Ovary (tissue), 9 donors: ENCODE measurements around the gene PTPRG. TPM values are rescaled to one million over a fixed set of nuclear protein-coding genes. Genes with fewer than 3 reads are reported as not detected.

Experiments used
- DNase-seq, 5 donors: peaks; one replicate each; pipeline ENCODE4 v3.0.0-alpha.2; 2019 to 2020
- H3K27ac ChIP-seq, 2 donors: fragments of 200-600 bp; one replicate each; pipeline versions ENCODE4 v1.5.1 to v1.8.0; 2019 to 2022
- H3K27me3 ChIP-seq: fragments of 200-600 bp; one replicate; pipeline ENCODE4 v1.8.0; 2022
- H3K36me3 ChIP-seq: fragments of 200-600 bp; sonication (generic); one replicate; pipeline ENCODE4 v1.5.1; 2019
- H3K4me1 ChIP-seq: one replicate; pipeline ENCODE4 v1.8.1; 2013; ENCODE audit warnings: mild to moderate bottlenecking, moderate library complexity; ENCODE audit not compliant: insufficient read depth
- H3K4me3 ChIP-seq: fragments of 200-600 bp; sonication (generic); one replicate; pipeline ENCODE4 v1.5.1; 2017
- H3K9me3 ChIP-seq, 2 donors: fragments of 200-600 bp in 1 of 2; sonication (generic) in 1 of 2; one replicate each; pipeline versions ENCODE4 v1.5.1 to v1.8.1; 2013 to 2019; ENCODE audit warnings: mild to moderate bottlenecking in 1 of 2, moderate library complexity in 1 of 2
- EP300 ChIP-seq: sonication (generic); formaldehyde crosslinking; IDR thresholded peaks from one replicate; pipeline ENCODE4 v1.6.1; 2017; ENCODE audit warnings: antibody characterized with exemption
- POLR2A ChIP-seq: fragments of 450-650 bp; IDR thresholded peaks from one replicate; pipeline ENCODE4 v1.6.1; 2017; ENCODE audit warnings: antibody characterized with exemption, mild to moderate bottlenecking, moderate library complexity
- WGBS, 3 donors: extraction: QIAGEN DNeasy Blood & Tissue Kit in 1 of 3; methylation state at CpG; one replicate each; pipeline versions ENCODE4 v1.1.5 to v1.1.7; 2013 to 2017; 5-methylcytosine and 5-hydroxymethylcytosine counted together
- intact Hi-C, 4 donors: fragments of 100-400 bp; cut with DNase I; formaldehyde crosslinking; loops; one replicate each; pipeline versions ENCODE4 v1.11.0 to v1.15.1; 2022 to 2023
- polyA plus RNA-seq, 2 donors: library from polyadenylated mRNA; stranded (reverse); fragments of 200-250 nt in 1 of 2; fragments of 350-450 nt in 1 of 2; fragmentation: Illumina TruSeq in 1 of 2; extraction: RNeasy Lipid Tissue Mini Kit (QIAGEN cat#74804) in 1 of 2; gene quantifications; one replicate each; pipeline ENCODE4 v1.2.3, GENCODE V29; 2013 to 2014
- total RNA-seq, 7 donors: library from RNA; depleted of rRNA in 2 of 7; stranded (reverse); fragments of >200 nt in 2 of 7; fragmentation: NEBNext Ultra II Directional in 3 of 7; extraction: Animal tissue kit (Norgen Biotek cat#: 25700) in 3 of 7; gene quantifications; one replicate each; pipeline versions ENCODE4 v1.1.0 to v1.2.4, GENCODE V29; 2016 to 2023
- TF ChIP-seq, protein P1 (sequence below), 3 donors: fragments of 450-650 bp in 2 of 3; fragments of 200-600 bp in 1 of 3; IDR thresholded peaks; one replicate each; pipeline versions ENCODE4 v1.5.1 to v1.8.0; 2016 to 2022; ENCODE audit warnings: antibody characterized with exemption in 3 of 3, mild to moderate bottlenecking in 1 of 3
- donor health status: DM: no; HTN: no; CAD: no; lungs with moderate emphysema.
- donor health status: DM: no; HTN: no; CAD: no.
- donor health status: Bipolar disorder and iron deficiency.
- donor health status: DM: yes; HTN: yes; CAD: no.
- donor health status: DM: no; HTN: no; CAD: no.
- donor health status: DM: yes; HTN: yes; CAD: no.

The PTPRG gene
- total and polyA plus RNA-seq, 9 donors, result 18.2 to 87.9 (median 47.7) TPM

DNA sequence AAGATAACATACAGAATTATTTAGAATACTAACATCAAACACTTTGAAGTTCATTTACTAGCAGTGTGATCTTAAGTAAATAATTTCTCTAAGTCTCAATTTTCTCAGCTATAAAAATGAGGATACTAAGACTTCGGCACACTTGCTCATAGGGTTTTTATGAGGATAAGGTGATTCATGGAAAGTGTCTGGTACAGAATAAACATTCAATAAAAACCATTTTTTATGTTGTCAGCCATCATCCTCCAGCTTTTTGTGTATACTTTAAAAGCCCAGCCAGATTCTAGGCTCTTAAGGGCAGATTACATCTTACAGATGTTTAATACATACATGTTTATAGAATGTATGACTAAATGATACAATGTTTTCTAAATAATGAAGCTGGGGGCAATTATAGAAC, 755.2 kb downstream of the PTPRG start:
- DNase-seq, result no peak

DNA sequence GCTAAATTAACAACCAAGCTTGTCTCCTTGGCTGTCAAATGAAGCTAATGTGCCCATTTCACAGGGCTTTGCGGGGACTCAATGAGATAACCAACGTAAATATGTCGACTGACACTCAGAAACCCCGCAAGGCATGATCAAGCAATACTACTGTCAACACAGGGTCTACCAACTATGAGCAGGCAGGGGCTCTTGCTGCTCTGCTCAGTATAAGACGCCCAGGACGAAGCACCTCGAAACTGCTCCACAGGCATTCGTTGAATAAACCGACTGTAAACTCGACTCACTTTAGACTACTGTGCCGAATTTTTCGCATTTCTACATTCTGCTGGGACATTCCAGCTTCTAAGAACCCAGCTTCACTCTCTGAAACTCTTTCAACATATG, 757.0 kb downstream of the PTPRG start:
- WGBS, 3 donors, result 33 to 38% (median 35%) methylated on average over 12 of the region's 12 CpGs
- TF ChIP-seq POLR2A, result no peak
- TF ChIP-seq EP300, result no peak
- TF ChIP-seq, protein P1, sequence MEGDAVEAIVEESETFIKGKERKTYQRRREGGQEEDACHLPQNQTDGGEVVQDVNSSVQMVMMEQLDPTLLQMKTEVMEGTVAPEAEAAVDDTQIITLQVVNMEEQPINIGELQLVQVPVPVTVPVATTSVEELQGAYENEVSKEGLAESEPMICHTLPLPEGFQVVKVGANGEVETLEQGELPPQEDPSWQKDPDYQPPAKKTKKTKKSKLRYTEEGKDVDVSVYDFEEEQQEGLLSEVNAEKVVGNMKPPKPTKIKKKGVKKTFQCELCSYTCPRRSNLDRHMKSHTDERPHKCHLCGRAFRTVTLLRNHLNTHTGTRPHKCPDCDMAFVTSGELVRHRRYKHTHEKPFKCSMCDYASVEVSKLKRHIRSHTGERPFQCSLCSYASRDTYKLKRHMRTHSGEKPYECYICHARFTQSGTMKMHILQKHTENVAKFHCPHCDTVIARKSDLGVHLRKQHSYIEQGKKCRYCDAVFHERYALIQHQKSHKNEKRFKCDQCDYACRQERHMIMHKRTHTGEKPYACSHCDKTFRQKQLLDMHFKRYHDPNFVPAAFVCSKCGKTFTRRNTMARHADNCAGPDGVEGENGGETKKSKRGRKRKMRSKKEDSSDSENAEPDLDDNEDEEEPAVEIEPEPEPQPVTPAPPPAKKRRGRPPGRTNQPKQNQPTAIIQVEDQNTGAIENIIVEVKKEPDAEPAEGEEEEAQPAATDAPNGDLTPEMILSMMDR (IDR thresholded peaks at IDR 0.05), result no peak
- H3K9me3 ChIP-seq, result no peaks in the 10 kb centered on the region
- peak in 1 of 5 donors; percentile 8 for DNase-seq
- peak overlapping the region; percentile 45 for H3K4me3 ChIP-seq
- intact Hi-C loops, result no loop called here
- peak overlapping the region in 1 of 2 donors; percentile 51 for H3K27ac ChIP-seq
- H3K27me3 ChIP-seq, result no peaks in the 10 kb centered on the region
- H3K36me3 ChIP-seq, result no peaks in the 10 kb centered on the region
- no peaks in the 10 kb centered on the region for H3K4me1 ChIP-seq

More for the DNA sequence above, 755.2 kb downstream of the PTPRG start:
- Histone ChIP-seq H3K4me3 (no peak overlapping the region), H3K27me3 (no peaks in the 10 kb centered on the region), H3K9me3 (no peaks in the 10 kb centered on the region), H3K36me3 (no peaks in the 10 kb centered on the region), H3K27ac (no peak overlapping the region), H3K4me1 (no peaks in the 10 kb centered on the region)
- WGBS, 3 donors, result 94 to 96% (median 95%) methylated on average over 1 of the region's 1 CpG
- intact Hi-C loops, result no loop called here
- TF ChIP-seq EP300 (no peak), POLR2A (no peak)
- TF ChIP-seq, protein P1 (IDR thresholded peaks at IDR 0.05), result no peak

DNA sequence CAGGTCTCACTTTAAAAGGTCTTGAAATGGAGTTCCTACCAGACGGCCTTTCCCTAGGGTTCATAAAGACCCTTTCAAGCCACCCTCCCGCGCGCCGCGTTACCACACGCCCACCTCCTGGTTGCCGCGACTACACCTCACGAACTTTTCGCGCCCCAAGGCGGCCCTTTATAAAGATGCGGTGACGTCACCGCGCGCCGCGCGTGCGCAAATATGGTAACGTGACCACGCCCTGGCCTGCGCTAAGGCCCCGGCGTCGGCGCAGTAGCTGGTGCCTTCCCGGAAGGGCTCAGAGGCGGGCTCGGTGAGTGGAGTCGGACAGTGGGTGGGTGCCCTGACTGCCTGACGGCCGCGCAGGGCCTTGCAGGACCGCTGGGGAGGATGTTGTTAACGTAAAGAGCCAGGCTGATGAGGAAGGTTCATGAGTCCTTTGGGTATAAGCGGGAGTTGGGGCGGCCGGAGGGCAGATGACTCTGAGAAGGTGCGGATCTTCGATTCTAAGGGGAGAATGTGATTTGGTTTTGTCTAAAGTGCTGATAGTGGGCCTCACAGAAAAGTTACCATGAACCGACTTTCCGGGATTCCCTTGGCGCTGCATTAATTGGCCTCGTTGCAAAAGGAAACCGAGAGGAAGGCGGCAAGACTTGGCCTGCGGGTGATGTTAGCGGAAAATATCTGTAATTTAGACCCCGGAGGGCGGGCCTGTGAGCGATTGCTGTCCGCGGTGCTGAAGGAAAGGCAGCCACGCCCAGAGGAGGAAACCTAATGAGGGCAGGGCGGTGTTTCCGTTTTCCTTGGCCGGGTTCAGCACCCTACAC, 757.6 kb downstream of the PTPRG start:
- peak; percentile 77 to 94 (median 84) for DNase-seq
- Histone ChIP-seq H3K9me3 (no peaks in the 10 kb centered on the region), H3K36me3 (no peaks in the 10 kb centered on the region), H3K27ac (peak overlapping the region in 1 of 2 donors; percentile 51), H3K27me3 (no peaks in the 10 kb centered on the region), H3K4me1 (no peaks in the 10 kb centered on the region), H3K4me3 (peak overlapping the region; percentile 45)
- intact Hi-C loops, result no loop called here
- TF ChIP-seq POLR2A (peak; percentile 42), EP300 (no peak)
- WGBS, 3 donors, result 1 to 2% (median 1%) methylated on average over 59 to 60 of the region's 60 CpGs

DNA sequence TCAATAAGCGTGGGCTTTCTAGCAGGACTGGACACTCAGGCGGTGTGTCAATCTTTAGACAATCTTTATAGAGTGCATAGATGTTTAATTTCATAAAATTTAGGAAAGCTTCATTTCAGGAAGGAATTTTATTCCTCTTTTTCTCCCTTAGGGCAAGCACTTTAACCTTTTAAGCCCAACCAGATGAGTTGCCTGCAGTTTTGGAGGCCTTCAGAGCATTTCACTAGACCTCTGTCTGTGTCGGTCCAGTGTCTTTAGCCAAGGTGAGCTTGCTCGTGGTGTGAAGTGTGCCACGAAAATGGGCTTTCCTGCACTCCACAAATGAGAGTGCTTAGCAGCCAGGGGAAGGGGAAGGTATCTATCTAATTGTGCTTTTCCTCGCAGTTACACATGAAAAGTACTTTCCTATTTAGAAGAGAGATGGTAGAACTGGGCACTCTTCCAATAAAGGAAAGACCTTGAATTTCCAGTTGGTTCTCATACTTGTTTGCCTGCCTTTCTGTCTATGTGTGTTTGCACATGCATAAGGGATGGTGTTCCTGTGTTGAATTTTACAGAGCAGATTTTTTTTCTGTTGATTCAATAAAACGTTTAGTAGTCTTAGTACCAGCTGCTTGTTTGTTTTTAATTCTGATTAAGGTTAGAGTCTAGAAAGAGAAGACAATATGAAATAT, 758.3 kb downstream of the PTPRG start:
- WGBS, 3 donors, result 66 to 70% (median 70%) methylated on average over 7 of the region's 7 CpGs
- Histone ChIP-seq H3K27ac (no peak overlapping the region), H3K27me3 (no peaks in the 10 kb centered on the region), H3K4me3 (peak overlapping the region; percentile 45), H3K4me1 (no peaks in the 10 kb centered on the region), H3K9me3 (no peaks in the 10 kb centered on the region), H3K36me3 (no peaks in the 10 kb centered on the region)
- TF ChIP-seq, protein P1 (IDR thresholded peaks at IDR 0.05), result no peak
- no peak for TF ChIP-seq EP300
- no peak for TF ChIP-seq POLR2A
- DNase-seq, result no peak
- intact Hi-C loops, result no loop called here
